IMR-90 (cell line): ENCODE measurements around the gene TDRD6. TPM values are rescaled to one million over a fixed set of nuclear protein-coding genes. Genes with fewer than 3 reads are reported as not detected.

Source experiments
- ATAC-seq: fragments of 200-7000 bp; cut with Tn5 transposase; 2 replicates; pipeline ENCODE4 v1.9.1; 2020; ENCODE audit warnings: low read depth, mild to moderate bottlenecking, moderate library complexity
- BruUV-seq: library from RNA; stranded (reverse); fragments of 400-500 nt; replicated peaks from 2 replicates; lab custom pipeline; 2021; lab: Mats Ljungman, UMichigan
- CTCF ChIA-PET: fragments of 300-600 bp; formaldehyde crosslinking; extraction: SDS; loops from one replicate; lab custom pipeline; 2021; ENCODE audit warnings: antibody characterized with exemption; lab: Yijun Ruan, JAX
- POLR2A ChIA-PET: fragments of 300-600 bp; sonication (Branson Sonifier 250); formaldehyde crosslinking; loops from one replicate; lab custom pipeline; 2022; ENCODE audit warnings: antibody characterized with exemption; ENCODE audit not compliant: unreplicated experiment; lab: Charles Lee
- DNase-seq: peaks from one replicate; pipeline ENCODE4 v3.0.0; 2013
- H2AFZ ChIP-seq: replicated peaks from 2 replicates; pipeline ENCODE3; 2013; ENCODE audit warnings: low read length, mild to moderate bottlenecking; ENCODE audit not compliant: poor library complexity
- H2AK5ac ChIP-seq: 2 replicates; pipeline ENCODE4 v1.6.1; 2013; ENCODE audit warnings: low read depth, low read length, inconsistent platforms
- H2AK9ac ChIP-seq: replicated peaks from 2 replicates; pipeline ENCODE3; 2013; ENCODE audit warnings: mild to moderate bottlenecking, low read depth, low read length, moderate library complexity; ENCODE audit not compliant: poor library complexity
- H2BK120ac ChIP-seq: 2 replicates; pipeline ENCODE4 v1.6.1; 2013; ENCODE audit warnings: low read depth, low read length, inconsistent platforms
- H2BK15ac ChIP-seq: 3 replicates; pipeline ENCODE4 v1.6.1; 2013; ENCODE audit warnings: low read depth, low read length, inconsistent platforms
- H2BK20ac ChIP-seq: 2 replicates; pipeline ENCODE4 v1.6.1; 2013; ENCODE audit warnings: low read depth, mild to moderate bottlenecking, inconsistent platforms, low read length, moderate library complexity
- H2BK5ac ChIP-seq: 2 replicates; pipeline ENCODE4 v1.6.1; 2013; ENCODE audit warnings: mild to moderate bottlenecking, low read depth, low read length, inconsistent platforms; ENCODE audit not compliant: poor library complexity, severe bottlenecking
- H3K14ac ChIP-seq: replicated peaks from 2 replicates; pipeline ENCODE4 v1.6.1; 2013; ENCODE audit warnings: low read depth, low read length, inconsistent platforms
- H3K18ac ChIP-seq: 2 replicates; pipeline ENCODE4 v1.6.1; 2013; ENCODE audit warnings: low read depth, low read length, control low read depth
- H3K23ac ChIP-seq: 2 replicates; pipeline ENCODE4 v1.6.1; 2013; ENCODE audit warnings: low read depth, low read length, inconsistent platforms
- H3K27ac ChIP-seq: 2 replicates; pipeline ENCODE4 v1.5.1; 2013; ENCODE audit warnings: mild to moderate bottlenecking, control low read depth, low read length; ENCODE audit not compliant: insufficient read depth
- H3K27me3 ChIP-seq: 2 replicates; pipeline ENCODE4 v1.6.1; 2013; ENCODE audit warnings: low read length; ENCODE audit not compliant: control insufficient read depth, insufficient read depth
- H3K36me3 ChIP-seq: 2 replicates; pipeline ENCODE4 v1.6.1; 2013; ENCODE audit warnings: low read length, mixed read lengths; ENCODE audit not compliant: control insufficient read depth, insufficient read depth
- H3K4ac ChIP-seq: 2 replicates; pipeline ENCODE4 v1.6.1; 2013; ENCODE audit warnings: low read depth, low read length, inconsistent platforms
- H3K4me1 ChIP-seq: 2 replicates; pipeline ENCODE4 v1.6.1; 2013; ENCODE audit warnings: low read length, mixed read lengths; ENCODE audit not compliant: control insufficient read depth, insufficient read depth
- H3K4me2 ChIP-seq: 2 replicates; pipeline ENCODE4 v1.6.1; 2013; ENCODE audit warnings: low read depth, mild to moderate bottlenecking, control low read depth, low read length, moderate library complexity
- H3K4me3 ChIP-seq: 2 replicates; pipeline ENCODE4 v1.5.1; 2013; ENCODE audit warnings: low read depth, mild to moderate bottlenecking, control low read depth, low read length, moderate library complexity; ENCODE audit not compliant: insufficient read depth
- H3K56ac ChIP-seq: 2 replicates; pipeline ENCODE4 v1.6.1; 2013; ENCODE audit warnings: low read length, inconsistent platforms; ENCODE audit not compliant: insufficient read depth; ENCODE audit errors: extremely low read depth
- H3K79me1 ChIP-seq, 2 experiments: 2 replicates each; pipeline ENCODE4 v1.6.1; 2013; ENCODE audit warnings: low read length in 2 of 2, inconsistent platforms in 1 of 2, low read depth in 1 of 2
- H3K9ac ChIP-seq: 2 replicates; pipeline ENCODE4 v1.6.1; 2013; ENCODE audit warnings: low read depth, low read length, control low read depth
- H3K9me1 ChIP-seq: 2 replicates; pipeline ENCODE4 v1.6.1; 2013; ENCODE audit warnings: low read length, inconsistent platforms; ENCODE audit not compliant: insufficient read depth
- H3K9me3 ChIP-seq: 2 replicates; pipeline ENCODE4 v1.6.1; 2013; ENCODE audit warnings: low read length; ENCODE audit not compliant: control insufficient read depth, insufficient read depth
- H4K20me1 ChIP-seq: 2 replicates; pipeline ENCODE4 v1.6.1; 2013; ENCODE audit warnings: low read length, inconsistent platforms; ENCODE audit not compliant: insufficient read depth
- H4K5ac ChIP-seq: 2 replicates; pipeline ENCODE4 v1.6.1; 2013; ENCODE audit warnings: mild to moderate bottlenecking, low read depth, low read length, control low read depth
- H4K8ac ChIP-seq, 2 experiments: 2 replicates each; pipeline ENCODE4 v1.6.1; 2013; ENCODE audit warnings: low read depth in 2 of 2, low read length in 2 of 2, control low read depth in 1 of 2, inconsistent platforms in 1 of 2
- H4K91ac ChIP-seq: 2 replicates; pipeline ENCODE4 v1.6.1; 2013; ENCODE audit warnings: low read depth, low read length, inconsistent platforms; ENCODE audit not compliant: insufficient read depth
- MAZ ChIP-seq: IDR thresholded peaks from 2 replicates; pipeline ENCODE4 v1.6.1; 2012; ENCODE audit warnings: low read depth, mild to moderate bottlenecking, low read length, improper control_type of control experiment, moderate library complexity, borderline replicate concordance
- MXI1 ChIP-seq: IDR thresholded peaks from 2 replicates; pipeline ENCODE4 v1.6.1; 2012; ENCODE audit warnings: low read depth, mild to moderate bottlenecking, low read length, moderate library complexity, borderline replicate concordance
- SMC3 ChIP-seq: fragments of 150-350 bp; IDR thresholded peaks from 2 replicates; pipeline ENCODE4 v1.6.1; 2016; ENCODE audit warnings: low read depth, mild to moderate bottlenecking, antibody characterized with exemption, low read length, moderate library complexity
- WGBS, 2 experiments: methylation state at CpG; one replicate each; pipeline versions ENCODE4 v1.1.5 to v1.1.7; 2013; ENCODE audit warnings: missing lambda C conversion rate in 2 of 2; ENCODE audit not compliant: insufficient read length in 1 of 2; ENCODE audit errors: extremely low coverage in 2 of 2; 5-methylcytosine and 5-hydroxymethylcytosine counted together
- dilution Hi-C: fragments of 300-500 bp; cut with HindIII; formaldehyde crosslinking; loops from one replicate; pipeline ENCODE4 v1.14.3; 2018; ENCODE audit warnings: low sequenced_read_pairs; ENCODE audit not compliant: unreplicated experiment
- in situ Hi-C: fragments of 300-500 bp; cut with MboI; formaldehyde crosslinking; loops from 3 replicates; pipeline ENCODE4 v1.14.3; 2019; ENCODE audit warnings: low sequenced_read_pairs, inconsistent platforms, mixed read lengths
- intact Hi-C: fragments of 100-400 bp; cut with micrococcal nuclease; formaldehyde crosslinking; loops from 2 replicates; pipeline ENCODE4 v1.10.0; 2022
- polyA plus RNA-seq, 3 experiments: library from polyadenylated mRNA; depleted of rRNA; stranded (reverse); fragments of >200 nt; gene quantifications; 2 replicates each; pipeline ENCODE4 v1.2.3, GENCODE V29; 2012; ENCODE audit warnings: low replicate concordance in 1 of 3
- total RNA-seq: library from RNA; depleted of rRNA; stranded (reverse); fragments of >200 nt; gene quantifications from 2 replicates; pipeline ENCODE4 v1.2.3, GENCODE V29; 2012

TDRD6 gene
- total and polyA plus RNA-seq, 2 of the 4 experiments (the other 2 are of a cell fraction) = not detected

- Histone ChIP-seq H3K23ac (no peak overlapping the region), H2BK5ac (no peak overlapping the region), H4K5ac (no peak overlapping the region), H3K27ac (no peak overlapping the region), H3K4me1 (no peaks in the 10 kb centered on the region), H2BK20ac (no peak overlapping the region), H3K4ac (no peak overlapping the region), H3K56ac (no peak overlapping the region), H3K27me3 (no peaks in the 10 kb centered on the region), H3K9me1 (no peaks in the 10 kb centered on the region), H4K91ac (no peak overlapping the region), H2BK15ac (no peak overlapping the region), H3K79me1 (no peaks in the 10 kb centered on the region), H2AK9ac (no peak overlapping the region), H2BK120ac (no peak overlapping the region), H3K18ac (no peak overlapping the region), H3K9me3 (no peaks in the 10 kb centered on the region), H3K14ac (no peak overlapping the region), H3K9ac (no peak overlapping the region), H3K36me3 (no peaks in the 10 kb centered on the region), H4K8ac (no peak overlapping the region), H2AFZ (no peak overlapping the region), H3K4me2 (no peak overlapping the region), H4K20me1 (no peaks in the 10 kb centered on the region), H3K4me3 (no peak overlapping the region), H2AK5ac (no peak overlapping the region)
- no peak for ATAC-seq
- CTCF ChIA-PET = no interaction called here
- POLR2A ChIA-PET = no interaction called here
- BruUV-seq = no TSS peak
- TF ChIP-seq MAZ (no peak), MXI1 (no peak), SMC3 (no peak)
- 91% methylated on average over 6 of the region's 13 CpGs; no CpG with 5 or more reads in 1 of the 2 experiments for WGBS, 2 experiments
- no peak for DNase-seq
- intact Hi-C loops = no loop called here
- dilution Hi-C loops = no loop called here
- in situ Hi-C loops = no loop called here
Observed at GRCh38 chr6:46688966-46689335, 1.3 kb downstream of the TDRD6 start.
